HG03558 (cell line): Measurements from ENCODE around the gene DOCK6.

ENCODE experiments used
- ATAC-seq: cut with Tn5 transposase; IDR thresholded peaks from one replicate; pipeline ENCODE4 v1.9.1; 2021; ENCODE audit warnings: moderate number of reproducible peaks; ENCODE audit not compliant: unreplicated experiment; ENCODE audit errors: extremely low read depth

DOCK6 gene

DNA sequence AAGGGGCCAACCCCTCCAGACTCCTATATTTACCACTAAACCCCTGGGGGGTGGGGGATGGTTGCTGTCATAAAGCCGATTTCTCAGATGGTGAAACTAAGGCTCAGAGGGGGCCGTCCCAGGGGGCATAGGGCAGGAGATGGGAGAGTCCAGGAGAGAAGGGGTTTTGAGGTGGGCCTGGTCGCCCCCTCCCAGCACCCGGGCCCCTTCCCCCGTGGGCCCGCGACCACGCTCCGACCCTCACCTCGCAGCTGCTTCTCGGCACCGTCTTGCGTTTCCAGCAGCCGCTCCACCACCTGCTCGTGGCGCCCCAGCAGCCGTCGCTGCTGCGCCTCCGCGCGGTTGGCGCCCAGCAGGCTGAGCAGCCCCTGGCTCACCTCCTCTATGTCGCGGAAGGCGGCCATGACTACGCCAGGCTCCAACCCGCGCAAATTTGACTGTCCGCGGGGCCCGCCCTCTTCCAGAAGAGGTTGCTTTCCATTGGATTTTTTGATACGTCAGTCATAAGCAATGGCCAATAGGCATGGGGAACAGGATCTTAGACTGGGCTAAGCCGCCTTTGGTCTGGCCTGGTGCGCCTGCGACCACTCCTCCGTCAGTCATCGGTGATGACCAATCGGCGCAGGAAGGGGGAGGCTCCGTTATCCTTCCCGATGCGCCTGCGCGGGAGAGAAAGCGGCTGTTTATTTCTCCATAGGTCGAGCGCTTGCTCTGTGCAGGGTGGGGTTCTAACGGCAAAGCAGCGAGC, 106.8 kb downstream of the DOCK6 start, which contains the start of gene SPC24:
TSS of gene SPC24 (minus strand) at position 410 of the 748 bp plus-strand sequence. CDS start at position 404, 6 bp downstream.
- ATAC-seq: peak; percentile 89

GRCh38 chr19:11154683-11155047, 107.7 kb downstream of the DOCK6 start:
- ATAC-seq: no peak

DNA sequence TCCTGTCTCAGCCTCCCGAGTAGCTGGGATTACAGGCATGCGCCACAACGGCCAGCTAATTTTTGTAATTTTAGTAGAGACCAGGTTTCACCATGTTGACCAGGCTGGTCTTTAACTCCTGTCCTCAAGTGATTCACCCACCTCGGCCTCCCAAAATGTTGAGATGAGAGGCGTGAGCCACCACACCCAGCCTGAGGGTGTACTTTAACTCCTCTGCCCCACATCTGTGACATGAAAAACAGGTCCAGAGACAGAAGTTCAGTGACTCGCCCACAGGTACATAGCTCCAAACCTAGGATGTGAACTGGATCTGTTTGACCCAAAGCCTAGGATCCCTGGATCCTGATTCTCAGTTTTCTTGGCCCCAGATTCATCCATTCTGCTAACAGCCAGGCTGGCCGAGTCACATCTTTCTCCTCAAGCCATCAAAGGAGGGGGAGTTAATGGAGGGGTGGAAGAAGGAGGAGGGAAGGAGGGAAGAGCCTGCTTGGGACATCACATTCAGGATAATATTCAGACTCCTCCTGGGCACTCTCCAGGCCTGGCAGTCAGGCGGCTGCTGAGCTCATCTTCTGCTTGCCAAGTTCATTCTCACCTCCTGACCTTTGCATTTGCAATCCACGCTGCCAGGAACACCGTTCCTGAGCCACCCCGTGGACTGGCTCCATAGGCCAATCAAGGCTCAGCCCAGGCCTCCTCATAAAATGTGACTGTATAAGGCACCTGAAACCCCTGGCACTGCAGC, 109.8 kb downstream of the DOCK6 start:
- ATAC-seq: no peak

DNA sequence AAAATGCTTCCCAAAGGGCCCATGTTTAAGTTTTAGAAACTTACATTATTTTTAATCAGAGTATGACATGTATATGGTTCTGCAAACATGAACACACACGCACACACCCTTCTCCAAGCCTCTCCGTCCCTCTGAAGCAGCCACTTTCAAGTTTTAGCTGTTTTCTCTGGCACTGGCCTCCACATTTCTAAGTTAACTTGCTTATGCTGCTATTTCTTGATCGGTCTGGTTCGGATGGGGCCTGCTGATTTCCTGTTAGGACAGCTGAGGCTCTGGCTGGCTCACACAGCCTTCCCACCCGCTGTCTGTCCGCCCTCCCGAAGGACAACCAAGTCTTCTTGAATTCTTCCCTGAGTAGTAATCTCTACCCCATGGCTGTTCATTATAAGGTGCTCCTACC, 111.1 kb downstream of the DOCK6 start:
- no peak for ATAC-seq
